Fibroblast of the conjunctiva (primary cell): Measurements from ENCODE around the gene PLEKHH1.
"Not testable (repeated sequence)": the region's sequence is repeated elsewhere in the genome, so short reads cannot be mapped to it uniquely, and the experiment has no call there.

Source experiments
- DNase-seq: peaks from one replicate; pipeline ENCODE4 v3.0.0-alpha.2; 2010; ENCODE audit warnings: low read depth

Gene PLEKHH1

DNA sequence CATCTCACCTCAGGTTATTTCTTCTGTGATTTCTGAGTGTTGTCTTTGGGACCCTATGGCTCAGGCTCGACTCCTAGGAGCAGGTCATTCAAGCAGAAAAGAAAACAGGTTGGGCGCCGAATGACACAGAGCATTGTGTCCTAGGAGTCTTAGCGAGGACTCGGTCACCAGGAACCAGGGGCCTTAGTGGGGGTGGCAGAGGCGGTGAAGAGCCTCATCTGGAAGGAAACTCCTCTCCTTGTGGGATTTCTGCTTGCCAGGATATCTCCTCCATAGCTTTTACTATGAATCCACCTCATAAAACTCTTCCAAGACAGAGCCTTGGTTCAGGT, 630 bp downstream of the PLEKHH1 start:
- no peak for DNase-seq

GRCh38 chr14:67536087-67536486, 3.0 kb downstream of the PLEKHH1 start:
- DNase-seq: no peak

GRCh38 chr14:67537736-67538135, 4.6 kb downstream of the PLEKHH1 start:
- no peak for DNase-seq

DNA sequence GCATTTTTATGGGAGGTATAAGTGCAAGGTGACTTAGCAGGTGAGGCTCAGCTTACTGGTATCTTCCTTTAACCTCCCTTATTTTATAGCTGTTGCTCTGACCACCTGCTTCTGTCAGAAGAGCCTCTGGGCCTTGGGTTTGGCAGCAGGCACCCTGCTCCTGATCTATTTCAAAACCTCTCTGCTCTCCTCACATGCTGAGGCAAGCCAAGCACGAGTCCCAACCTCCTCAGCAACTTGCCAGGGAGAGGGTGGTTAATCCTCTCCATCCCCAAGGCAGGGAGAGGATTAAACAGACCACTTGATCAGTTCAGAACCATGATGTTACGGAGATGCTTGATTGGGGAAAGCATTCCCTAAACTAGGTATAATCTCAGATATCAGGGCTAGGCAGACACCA, 5.4 kb downstream of the PLEKHH1 start:
- no peak for DNase-seq

DNA sequence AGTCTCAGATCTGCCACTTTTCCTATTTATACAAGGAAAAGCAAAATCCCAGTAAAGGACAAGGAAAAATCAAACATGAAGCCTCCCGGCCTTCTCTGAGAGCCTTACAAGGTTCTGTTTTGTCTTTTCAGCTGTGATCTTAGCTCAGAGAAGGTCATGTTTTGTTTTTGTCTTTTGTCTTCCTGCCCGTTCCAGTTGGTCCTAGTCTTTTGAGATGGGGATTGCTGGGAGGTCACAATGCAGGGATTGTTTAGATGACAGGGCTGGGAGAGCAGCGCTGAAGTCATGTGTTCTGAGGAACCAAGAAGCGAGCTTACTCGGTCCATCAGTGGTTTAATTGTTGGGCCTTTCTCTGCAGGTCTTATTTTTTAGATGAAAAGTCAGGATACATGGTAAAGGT, 6.0 kb downstream of the PLEKHH1 start:
- no peak for DNase-seq

DNA sequence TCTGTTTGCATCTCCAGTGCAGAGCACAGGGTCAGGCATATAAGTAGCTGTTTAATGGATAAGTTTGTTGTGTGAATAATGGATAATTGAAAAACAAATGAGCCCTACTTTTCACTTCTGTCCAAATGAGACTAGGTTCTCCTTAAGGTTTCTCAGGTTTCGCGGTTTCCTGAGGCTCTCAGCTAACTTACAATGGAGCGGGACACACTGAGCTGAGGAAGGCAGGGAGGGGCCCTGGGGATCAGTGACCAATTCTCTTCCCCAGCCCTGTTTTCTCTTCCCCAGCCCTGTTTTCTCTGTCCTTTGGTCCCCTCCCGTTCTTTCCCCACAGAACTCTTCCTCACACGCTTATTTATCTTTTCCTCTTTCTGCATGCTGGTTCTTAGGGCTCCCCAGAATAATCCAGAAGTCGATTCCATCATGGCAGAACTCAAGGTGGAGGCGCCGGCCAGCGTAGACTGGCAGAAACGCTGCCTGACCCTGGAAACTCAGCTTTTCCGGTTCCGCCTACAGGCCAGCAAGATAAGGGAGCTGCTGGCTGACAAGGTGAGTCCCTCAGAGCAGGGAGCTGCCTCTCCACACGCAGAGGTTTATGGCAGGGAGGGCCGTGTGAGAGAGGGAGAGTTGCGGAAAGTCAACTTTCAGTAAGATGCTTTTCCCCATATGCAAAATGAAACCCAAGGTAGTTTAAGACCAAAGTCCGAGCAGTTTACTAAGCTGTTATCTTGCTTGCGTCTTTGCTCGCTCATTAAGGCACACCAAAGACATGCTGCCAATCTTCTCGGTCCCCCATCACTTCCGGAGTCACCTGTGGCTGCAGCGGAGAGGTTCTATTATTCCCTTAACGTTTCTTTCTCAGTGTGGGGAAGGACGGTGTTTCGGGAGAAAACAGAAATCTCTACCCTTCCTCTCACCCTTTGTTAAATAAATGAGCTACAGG, 8.6 kb downstream of the PLEKHH1 start:
- no peak for DNase-seq

DNA sequence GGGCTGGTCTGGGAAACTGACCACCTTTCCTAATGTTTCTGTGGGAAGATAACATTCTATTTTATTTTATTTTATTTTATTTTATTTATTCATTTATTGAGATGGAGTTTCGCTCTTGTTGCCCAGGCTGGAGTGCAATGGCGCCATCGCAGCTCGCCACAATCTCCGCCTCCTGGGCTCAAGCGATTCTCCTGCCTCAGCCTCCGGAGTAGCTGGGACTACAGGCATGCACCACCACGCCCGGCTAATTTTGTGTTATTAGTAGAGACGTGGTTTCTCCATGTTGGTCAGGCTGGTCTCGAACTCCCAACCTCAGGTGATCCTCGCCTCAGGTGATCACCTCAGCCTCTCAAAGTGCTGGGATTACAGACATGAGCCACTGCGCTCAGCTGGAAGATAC, 9.5 kb downstream of the PLEKHH1 start:
- DNase-seq: not testable (repeated sequence)

GRCh38 chr14:67544590-67544989, 11.5 kb downstream of the PLEKHH1 start:
- DNase-seq: no peak

- DNase-seq: no peak
Observed at GRCh38 chr14:67547224-67547780, 14.2 kb downstream of the PLEKHH1 start.

DNA sequence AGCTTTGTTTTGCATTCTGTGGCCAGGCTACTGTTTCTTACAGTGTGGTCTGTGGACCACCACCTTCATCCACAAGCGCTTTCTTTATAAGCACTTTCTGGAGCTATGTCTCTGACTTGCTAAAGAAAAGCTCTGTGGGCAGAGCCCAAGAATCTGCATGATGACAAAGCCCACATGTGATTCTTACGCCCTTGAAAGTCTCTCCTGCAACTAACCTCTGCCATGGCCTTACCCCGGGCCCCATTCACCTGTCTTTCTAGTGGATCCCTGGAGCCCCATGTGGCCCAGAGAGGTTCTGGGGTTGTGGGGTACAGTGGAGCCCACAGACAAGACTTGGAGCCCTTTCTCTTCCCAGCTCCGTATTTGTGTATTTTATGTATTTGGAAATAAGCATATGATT, 16.6 kb downstream of the PLEKHH1 start:
- DNase-seq: no peak

- DNase-seq: no peak
Observed at GRCh38 chr14:67551123-67551522, 18.0 kb downstream of the PLEKHH1 start.

DNA sequence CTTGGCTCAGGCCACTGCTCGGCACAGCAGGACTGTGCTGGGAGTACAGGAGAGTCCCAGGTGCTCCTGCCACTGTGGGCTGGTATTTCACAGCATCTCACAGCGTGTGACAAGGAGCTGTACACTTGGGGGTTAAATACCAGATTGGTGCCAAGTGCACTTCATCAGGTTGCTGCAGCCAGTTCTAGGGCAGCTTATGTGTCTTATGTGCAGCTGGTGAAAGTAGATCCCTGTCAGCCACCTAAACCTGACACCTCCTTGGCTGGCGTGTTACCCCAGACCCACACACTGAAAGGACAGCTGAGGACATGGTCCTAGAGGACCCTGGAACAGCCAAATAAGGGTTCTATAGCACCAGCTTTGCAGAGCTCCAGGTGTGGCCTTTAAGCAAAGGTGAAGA, 18.9 kb downstream of the PLEKHH1 start:
- no peak for DNase-seq

DNA sequence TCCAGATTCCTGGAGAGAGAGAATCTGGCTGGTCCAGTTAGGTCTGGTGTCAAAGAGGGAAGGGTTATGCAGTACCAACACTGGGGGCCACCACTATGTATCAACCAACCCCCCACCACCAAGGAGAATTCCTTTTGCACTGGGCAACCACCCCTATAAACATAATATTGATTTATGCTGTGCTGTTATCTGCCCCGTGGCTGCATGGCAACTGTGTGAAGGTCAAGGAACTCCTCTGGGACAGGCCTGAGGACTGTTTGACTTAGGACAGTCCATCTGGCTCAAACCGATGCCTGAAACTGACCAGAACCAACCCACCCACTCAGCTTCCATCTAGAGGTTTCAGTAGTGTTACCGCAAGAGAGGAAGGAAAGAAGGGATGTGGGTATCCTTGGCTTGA, 20.5 kb downstream of the PLEKHH1 start:
- DNase-seq: no peak

DNA sequence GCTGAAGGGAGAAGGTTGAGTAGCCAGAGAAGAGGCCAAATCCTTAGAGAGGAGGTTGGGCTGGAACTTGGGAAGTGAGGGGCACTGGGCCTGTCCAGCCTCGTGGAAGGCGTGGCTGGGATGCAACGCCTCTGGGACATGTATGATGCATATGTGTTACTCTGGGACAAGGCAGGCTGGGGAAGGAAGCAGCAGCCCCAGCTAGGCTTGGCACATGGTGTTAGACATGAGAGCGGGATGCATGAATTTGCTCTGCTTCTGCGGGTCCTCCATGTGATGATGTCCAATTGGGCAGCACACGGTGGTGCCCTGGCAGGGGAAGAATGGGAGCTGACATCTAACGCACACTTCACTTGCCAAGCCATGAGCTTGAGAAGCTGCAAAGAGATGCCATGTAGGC, 21.3 kb downstream of the PLEKHH1 start:
- no peak for DNase-seq

DNA sequence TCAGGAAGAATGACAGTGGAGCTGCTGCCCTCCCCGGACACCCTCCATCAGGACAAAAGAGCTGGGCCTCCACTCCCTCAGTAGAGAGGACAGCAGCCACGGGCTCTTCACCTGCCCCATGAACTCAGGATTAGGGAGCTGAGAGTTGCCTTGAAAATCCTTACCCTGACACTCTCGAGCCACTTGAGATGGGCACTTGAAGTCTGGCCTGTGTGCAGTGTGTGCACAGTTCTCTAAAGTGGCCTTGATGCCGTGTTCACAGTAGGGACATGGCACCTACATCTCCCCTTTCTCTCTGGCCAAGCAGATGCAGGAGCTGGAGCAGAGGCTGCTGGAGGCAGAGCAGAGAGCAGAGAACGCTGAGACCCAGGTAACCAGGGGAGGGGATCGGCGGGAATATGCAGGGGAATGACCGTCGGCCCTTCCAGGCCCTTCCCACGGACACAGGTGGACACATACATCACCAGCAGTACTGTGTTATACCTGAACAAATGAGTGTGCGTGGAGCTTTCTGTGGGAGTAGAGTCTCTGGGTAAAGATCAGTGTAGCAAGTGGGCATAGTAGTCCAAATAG, 22.5 kb downstream of the PLEKHH1 start:
- DNase-seq: no peak

GRCh38 chr14:67556671-67557070, 23.6 kb downstream of the PLEKHH1 start:
- no peak for DNase-seq

DNA sequence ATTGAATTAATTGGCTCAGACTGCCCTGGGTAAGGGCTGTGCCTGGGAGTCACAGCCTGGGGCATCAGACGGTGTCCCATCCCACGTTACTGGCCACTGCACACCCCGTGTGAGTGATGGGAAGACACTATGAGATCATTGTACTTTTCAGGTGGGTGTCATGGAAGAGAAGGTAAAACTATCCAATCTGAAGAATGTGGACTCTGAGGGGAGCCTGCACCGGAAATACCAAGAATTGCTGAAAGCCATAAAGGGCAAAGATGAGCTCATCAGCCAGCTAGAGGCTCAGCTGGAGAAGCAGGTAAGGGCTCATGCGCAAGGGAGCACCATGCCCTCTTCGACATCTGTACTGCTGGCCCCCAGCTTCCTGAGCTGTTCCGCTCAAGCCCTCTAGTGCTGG, 24.0 kb downstream of the PLEKHH1 start:
- DNase-seq: no peak

DNA sequence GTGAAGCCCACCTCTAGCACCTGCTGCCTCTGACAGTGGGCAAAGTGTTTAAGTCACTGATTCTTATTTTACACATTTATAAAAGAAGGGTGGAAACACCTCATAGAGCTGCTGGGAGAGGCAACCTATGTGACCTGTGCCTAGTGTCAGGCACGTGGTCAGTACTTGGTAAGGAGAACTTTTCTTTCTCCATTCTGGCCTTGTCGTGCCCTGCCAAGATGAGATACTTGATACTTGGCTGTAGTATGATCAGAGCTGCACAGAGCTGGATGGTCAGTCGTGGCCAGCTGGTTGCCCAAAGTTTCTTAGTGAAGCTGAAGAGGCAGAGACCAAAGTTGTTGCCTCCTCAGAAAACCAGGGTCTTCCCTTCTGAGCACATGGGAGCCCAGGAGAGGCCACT, 24.6 kb downstream of the PLEKHH1 start:
- no peak for DNase-seq

DNA sequence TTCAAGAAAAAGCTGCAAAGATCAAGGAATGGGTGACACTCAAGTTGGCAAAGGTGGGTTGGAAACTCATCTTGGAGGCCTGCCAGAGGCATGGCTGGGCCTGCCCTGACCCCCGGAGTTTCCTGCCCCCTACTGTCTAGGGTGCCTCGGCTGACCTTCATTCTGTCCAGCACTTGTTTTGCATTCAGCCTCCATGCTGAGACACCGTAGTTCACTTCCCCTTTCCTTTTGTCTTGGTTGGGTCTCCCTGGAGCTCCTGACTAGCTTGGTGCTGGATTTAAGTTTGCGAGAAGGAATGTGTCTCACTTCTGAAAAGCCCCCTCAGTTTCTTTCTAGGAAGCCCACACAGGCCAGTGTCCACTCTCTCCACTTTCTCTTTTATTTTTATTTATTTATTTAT, 26.5 kb downstream of the PLEKHH1 start:
- no peak for DNase-seq

GRCh38 chr14:67562025-67562775, 29.1 kb downstream of the PLEKHH1 start:
- DNase-seq: no peak

- DNase-seq: no peak
Observed at GRCh38 chr14:67562776-67563150, 29.7 kb downstream of the PLEKHH1 start.

- DNase-seq: no peak
Observed at GRCh38 chr14:67564236-67564635, 31.1 kb downstream of the PLEKHH1 start.

DNA sequence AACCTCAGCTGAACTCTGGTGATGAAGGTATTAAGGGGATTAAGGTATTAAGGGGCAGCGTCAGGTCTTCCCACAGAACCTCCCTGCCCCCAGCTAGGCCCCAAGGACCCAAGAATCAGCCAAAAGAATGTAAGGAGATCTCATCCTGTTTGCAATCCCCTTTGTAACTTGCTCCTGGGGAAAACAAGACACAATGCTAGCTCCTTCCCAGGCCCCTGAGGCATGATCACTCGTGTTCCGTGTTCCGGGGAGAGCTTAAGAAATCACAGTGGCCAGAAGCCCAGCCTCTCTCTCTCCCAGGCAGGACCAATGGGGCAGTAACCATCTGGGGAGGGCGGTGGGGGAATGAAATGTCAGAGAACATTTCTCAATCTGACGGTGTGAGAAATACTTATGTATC, 33.8 kb downstream of the PLEKHH1 start:
- peak; percentile 13 for DNase-seq
